WTC11 (cell line): ENCODE data around the gene KAT7. TPM values are rescaled to one million over a fixed set of nuclear protein-coding genes. Genes with fewer than 3 reads are reported as not detected.
A peak's percentile ranks its signal among the peaks of the same experiment; 100 is the strongest.

Experiments used
- ATAC-seq: fragments of 200-7000 bp; cut with Tn5 transposase; 2 replicates; pipeline ENCODE4 v1.10.0; 2021; ENCODE audit warnings: mild to moderate bottlenecking, moderate library complexity
- CTCF ChIA-PET: fragments of 300-600 bp; sonication (Branson Sonifier 250); formaldehyde crosslinking; loops from one replicate; lab custom pipeline; 2021; ENCODE audit warnings: antibody characterized with exemption; lab: Charles Lee
- POLR2A ChIA-PET: fragments of 350-600 bp; sonication (Branson Sonifier 250); formaldehyde crosslinking; loops from one replicate; lab custom pipeline; 2021; ENCODE audit warnings: antibody characterized with exemption; lab: Charles Lee
- DNase-seq: peaks from one replicate; pipeline ENCODE4 v3.0.0; 2021; ENCODE audit warnings: low spot score
- H3K27ac Mint-ChIP-seq: 2 replicates; pipeline ENCODE4 v1.8.0; 2021; ENCODE audit warnings: mixed read lengths
- H3K27me3 Mint-ChIP-seq: 2 replicates; pipeline ENCODE4 v1.8.0; 2021; ENCODE audit warnings: low read depth, mild to moderate bottlenecking, moderate library complexity, mixed read lengths
- H3K36me3 Mint-ChIP-seq: 2 replicates; pipeline ENCODE4 v1.8.0; 2021; ENCODE audit warnings: mixed read lengths
- H3K4me1 Mint-ChIP-seq: 2 replicates; pipeline ENCODE4 v1.8.0; 2022; ENCODE audit warnings: mixed read lengths
- H3K4me3 Mint-ChIP-seq: 2 replicates; pipeline ENCODE4 v1.8.0; 2021; ENCODE audit warnings: mild to moderate bottlenecking, moderate library complexity, mixed read lengths
- H3K9me3 Mint-ChIP-seq: 2 replicates; pipeline ENCODE4 v1.8.0; 2021; ENCODE audit warnings: mixed read lengths
- AFF4 ChIP-seq: sonication (generic); formaldehyde crosslinking; IDR thresholded peaks from 2 replicates; pipeline ENCODE4 v1.8.1; 2023; ENCODE audit warnings: mild to moderate bottlenecking, missing genetic modification reagents, borderline replicate concordance
- MXD4 ChIP-seq: fragments of 250-450 bp; sonication (Bioruptor Pico); IDR thresholded peaks from 2 replicates; pipeline ENCODE4 v1.8.0; 2021; ENCODE audit warnings: mild to moderate bottlenecking, moderate library complexity, borderline replicate concordance
- NFATC4 ChIP-seq: fragments of 250-450 bp; sonication (Bioruptor Pico); IDR thresholded peaks from 2 replicates; pipeline ENCODE4 v1.9.0; 2021; ENCODE audit warnings: mild to moderate bottlenecking
- NR2C2 ChIP-seq: sonication (generic); formaldehyde crosslinking; IDR thresholded peaks from 2 replicates; pipeline ENCODE4 v1.8.0; 2022; ENCODE audit warnings: mild to moderate bottlenecking, missing genetic modification reagents
- OVOL2 ChIP-seq: fragments of 250-450 bp; sonication (Bioruptor Pico); IDR thresholded peaks from 2 replicates; pipeline ENCODE4 v1.9.0; 2021; ENCODE audit warnings: mild to moderate bottlenecking, borderline replicate concordance
- RELA ChIP-seq: sonication (generic); formaldehyde crosslinking; IDR thresholded peaks from 2 replicates; pipeline ENCODE4 v1.8.1; 2022; ENCODE audit warnings: missing genetic modification reagents, mild to moderate bottlenecking, borderline replicate concordance
- SOX15 ChIP-seq: fragments of 250-450 bp; sonication (Bioruptor Pico); IDR thresholded peaks from 2 replicates; pipeline ENCODE4 v1.9.0; 2021; ENCODE audit warnings: mild to moderate bottlenecking
- USF2 ChIP-seq: sonication (generic); formaldehyde crosslinking; IDR thresholded peaks from 2 replicates; pipeline ENCODE4 v1.8.1; 2023; ENCODE audit warnings: mild to moderate bottlenecking, missing genetic modification reagents, moderate library complexity
- ZBTB43 ChIP-seq: sonication (generic); formaldehyde crosslinking; IDR thresholded peaks from 2 replicates; pipeline ENCODE4 v1.8.1; 2023; ENCODE audit warnings: mild to moderate bottlenecking, missing genetic modification reagents
- ZNF121 ChIP-seq: sonication (generic); formaldehyde crosslinking; IDR thresholded peaks from 2 replicates; pipeline ENCODE4 v1.8.0; 2023; ENCODE audit warnings: missing genetic modification reagents
- ZNF263 ChIP-seq: sonication (generic); formaldehyde crosslinking; IDR thresholded peaks from 2 replicates; pipeline ENCODE4 v1.8.1; 2022; ENCODE audit warnings: low read depth, mild to moderate bottlenecking, moderate library complexity, missing genetic modification reagents
- ZNF281 ChIP-seq: sonication (generic); formaldehyde crosslinking; IDR thresholded peaks from 2 replicates; pipeline ENCODE4 v1.8.0; 2023; ENCODE audit warnings: mild to moderate bottlenecking, missing genetic modification reagents
- ZNF532 ChIP-seq: fragments of 250-450 bp; sonication (Bioruptor Pico); IDR thresholded peaks from 2 replicates; pipeline ENCODE4 v1.9.0; 2021; ENCODE audit warnings: mild to moderate bottlenecking, borderline replicate concordance
- total RNA-seq: library from RNA; stranded (reverse); gene quantifications from 3 replicates; pipeline ENCODE4 v1.2.3, GENCODE V29; 2021
- TF ChIP-seq, protein P1 (sequence below): sonication (generic); formaldehyde crosslinking; IDR thresholded peaks from 2 replicates; pipeline ENCODE4 v1.8.0; 2022; ENCODE audit warnings: mild to moderate bottlenecking, missing genetic modification reagents

The KAT7 gene
- total RNA-seq, 1 experiment from 2014 or later = 199 TPM

DNA sequence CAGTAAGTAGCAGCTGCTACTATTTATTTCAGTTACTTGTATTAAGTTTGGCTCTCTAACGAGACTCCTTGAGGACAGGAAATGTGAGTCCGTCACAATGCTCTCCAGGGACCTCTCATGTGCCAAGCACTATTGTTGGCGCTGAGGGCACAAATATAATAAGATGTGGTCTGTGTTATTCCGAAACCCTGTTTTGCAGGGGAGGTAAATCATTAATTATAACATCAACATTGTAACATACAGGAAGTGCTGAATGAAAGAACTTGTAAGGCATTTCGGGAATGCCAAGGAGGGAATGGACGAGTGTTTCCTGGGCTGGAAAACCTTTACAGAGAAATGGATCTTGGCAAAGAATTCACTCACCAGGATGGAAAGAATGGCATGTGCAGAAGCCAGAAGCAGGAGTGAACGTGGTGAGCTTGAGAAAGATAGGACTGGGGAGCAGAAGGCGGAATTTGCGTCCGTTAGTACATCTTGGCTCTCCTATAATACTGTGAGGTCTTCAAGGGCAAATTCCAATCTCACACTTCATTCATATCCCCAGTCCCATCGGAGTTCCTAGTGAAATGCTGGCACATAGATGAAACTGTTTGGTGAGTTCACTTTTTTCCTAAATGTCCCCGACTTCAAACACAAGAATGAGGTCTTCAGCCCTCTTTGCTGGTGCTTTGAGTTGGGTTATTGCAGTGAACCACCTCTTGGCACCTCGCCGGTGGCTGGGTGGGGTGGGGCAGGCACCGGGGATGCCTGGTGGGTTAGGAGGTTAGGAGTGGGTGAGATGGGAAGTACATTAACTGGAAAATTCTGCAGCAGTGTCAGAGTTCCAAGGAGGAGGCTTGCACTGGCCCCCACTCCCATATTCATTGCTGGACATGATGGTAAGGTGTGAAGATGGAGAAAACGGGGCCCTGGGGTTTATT is 47.9 kb downstream of the KAT7 start:
- H3K36me3 Mint-ChIP-seq = peaks cover 38% of the 10 kb centered on the region
- H3K9me3 Mint-ChIP-seq = no peaks in the 10 kb centered on the region
- DNase-seq (no peak), ATAC-seq (no peak)
- H3K4me3 Mint-ChIP-seq = no peak overlapping the region
- no peak for TF ChIP-seq USF2
- TF ChIP-seq, protein P1, sequence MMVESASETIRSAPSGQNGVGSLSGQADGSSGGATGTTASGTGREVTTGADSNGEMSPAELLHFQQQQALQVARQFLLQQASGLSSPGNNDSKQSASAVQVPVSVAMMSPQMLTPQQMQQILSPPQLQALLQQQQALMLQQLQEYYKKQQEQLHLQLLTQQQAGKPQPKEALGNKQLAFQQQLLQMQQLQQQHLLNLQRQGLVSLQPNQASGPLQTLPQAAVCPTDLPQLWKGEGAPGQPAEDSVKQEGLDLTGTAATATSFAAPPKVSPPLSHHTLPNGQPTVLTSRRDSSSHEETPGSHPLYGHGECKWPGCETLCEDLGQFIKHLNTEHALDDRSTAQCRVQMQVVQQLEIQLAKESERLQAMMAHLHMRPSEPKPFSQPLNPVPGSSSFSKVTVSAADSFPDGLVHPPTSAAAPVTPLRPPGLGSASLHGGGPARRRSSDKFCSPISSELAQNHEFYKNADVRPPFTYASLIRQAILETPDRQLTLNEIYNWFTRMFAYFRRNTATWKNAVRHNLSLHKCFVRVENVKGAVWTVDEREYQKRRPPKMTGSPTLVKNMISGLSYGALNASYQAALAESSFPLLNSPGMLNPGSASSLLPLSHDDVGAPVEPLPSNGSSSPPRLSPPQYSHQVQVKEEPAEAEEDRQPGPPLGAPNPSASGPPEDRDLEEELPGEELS (CRISPR knock-in tag) = no peak
- no peak for TF ChIP-seq AFF4 (CRISPR knock-in tag)
- no peak for TF ChIP-seq RELA (CRISPR knock-in tag)
- TF ChIP-seq ZNF263 (CRISPR knock-in tag) = no peak
- TF ChIP-seq ZBTB43 (CRISPR knock-in tag) = no peak
- no peak for TF ChIP-seq NR2C2
- no peak for TF ChIP-seq MXD4 (CRISPR knock-in tag)
- TF ChIP-seq ZNF281 (CRISPR knock-in tag) = no peak
- no peak for TF ChIP-seq ZNF121 (CRISPR knock-in tag)
- peak overlapping the region; percentile 17; the same call in 1 of the 2 replicates for H3K27ac Mint-ChIP-seq
- ChIA-PET POLR2A (no interaction called here), CTCF (interaction anchor here (1.2 kb wide), 1 partner anchor 16 kb away, joined by 4 read pairs; no protein-coding TSS in a partner anchor)
- 0 out of 2 replicates have a peak, but pooled peaks cover 7% of the 10 kb centered on the region for H3K4me1 Mint-ChIP-seq
- no peaks in the 10 kb centered on the region for H3K27me3 Mint-ChIP-seq

GRCh38 chr17:49839455-49839854 is 51.0 kb downstream of the KAT7 start:
- Mint-ChIP-seq H3K4me1 (0 out of 2 replicates have a peak, but pooled peaks cover 7% of the 10 kb centered on the region), H3K36me3 (peaks cover 25% of the 10 kb centered on the region), H3K9me3 (no peaks in the 10 kb centered on the region), H3K27me3 (no peaks in the 10 kb centered on the region), H3K4me3 (no peak overlapping the region), H3K27ac (no peak overlapping the region)
- DNase-seq (no peak), ATAC-seq (no peak)
- ChIA-PET CTCF (interaction anchor here (1.1 to 1.3 kb wide), 2 partner anchors 13 to 131 kb away, joined by 4 to 5 read pairs; partner anchors contain the start of gene SLC35B1), POLR2A (interaction anchor here (0.8 kb wide), 1 partner anchor 24 kb away, joined by 3 read pairs; no protein-coding TSS in a partner anchor)
- TF ChIP-seq OVOL2 (CRISPR knock-in tag) (no peak), ZNF532 (CRISPR knock-in tag) (no peak), NFATC4 (CRISPR knock-in tag) (no peak), SOX15 (CRISPR knock-in tag) (no peak)
